Fibroblast of skin of left biceps (primary cell): ENCODE measurements around the gene ZNF268.

Source experiments
- DNase-seq, 2 experiments: peaks; one replicate each; pipeline ENCODE4 v3.0.0-alpha.2; 2013; ENCODE audit warnings: low read depth in 2 of 2

Gene ZNF268

DNA sequence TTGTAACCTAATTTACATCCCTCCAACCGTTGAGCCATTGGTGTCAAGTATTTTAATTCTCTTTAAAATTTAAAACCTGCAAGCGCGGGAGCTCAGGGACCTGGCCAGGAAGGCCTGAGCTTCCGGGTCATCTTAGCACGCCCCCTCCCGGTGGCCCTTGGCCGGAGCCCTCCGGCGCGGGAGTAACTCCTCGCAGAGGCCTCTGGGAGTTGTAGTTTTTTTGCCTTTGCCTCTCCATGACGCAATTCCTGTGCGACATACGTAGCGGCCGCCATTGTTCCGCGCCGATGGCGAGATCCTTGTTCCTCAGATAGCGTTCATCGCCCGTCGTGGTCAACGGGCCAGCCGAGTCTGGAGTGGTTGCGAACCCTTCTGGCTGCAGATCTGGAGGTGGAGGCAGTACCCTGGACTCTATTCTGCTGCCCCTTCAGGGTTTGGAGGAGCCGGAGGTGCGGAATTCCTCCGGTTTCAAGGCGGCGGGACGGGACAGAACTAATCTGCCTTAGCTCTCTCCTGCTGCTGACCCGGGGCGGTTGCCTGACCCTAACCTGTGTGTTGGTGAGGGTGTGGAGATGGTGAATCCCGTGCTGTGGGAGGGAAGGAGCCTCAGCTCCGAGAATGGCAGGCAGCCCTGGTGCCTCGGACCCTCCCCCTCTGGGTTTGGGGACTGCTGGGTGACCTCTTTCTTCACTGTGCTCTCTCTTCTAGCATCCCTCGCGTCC, at the start of gene ZNF268:
ZNF268 (plus strand) TSS at position 258 of the 722 bp plus-strand sequence. CDS start 503 bp downstream, outside the sequence.
- DNase-seq, result peak; percentile 74 to 79

DNA sequence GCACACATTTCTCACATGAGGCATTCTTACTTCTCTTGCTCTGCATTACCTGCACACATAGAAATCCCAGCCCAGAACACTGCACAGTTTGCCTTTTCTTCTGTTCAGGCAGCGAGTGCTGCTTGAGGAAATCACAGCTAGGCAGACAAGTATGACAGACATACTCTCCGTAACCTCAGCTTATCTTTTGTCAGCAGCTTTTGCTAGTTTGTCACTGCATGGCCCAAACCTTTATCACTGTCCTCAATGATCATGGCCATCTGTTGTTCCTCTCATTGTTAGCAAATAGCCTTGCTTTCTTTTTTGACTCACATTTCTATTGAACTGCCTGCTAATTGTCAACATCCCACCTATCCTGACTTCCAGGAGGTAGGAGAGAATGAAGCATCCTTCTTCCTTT, 45.5 kb upstream of the ZNF268 start:
- DNase-seq, result no peak

DNA sequence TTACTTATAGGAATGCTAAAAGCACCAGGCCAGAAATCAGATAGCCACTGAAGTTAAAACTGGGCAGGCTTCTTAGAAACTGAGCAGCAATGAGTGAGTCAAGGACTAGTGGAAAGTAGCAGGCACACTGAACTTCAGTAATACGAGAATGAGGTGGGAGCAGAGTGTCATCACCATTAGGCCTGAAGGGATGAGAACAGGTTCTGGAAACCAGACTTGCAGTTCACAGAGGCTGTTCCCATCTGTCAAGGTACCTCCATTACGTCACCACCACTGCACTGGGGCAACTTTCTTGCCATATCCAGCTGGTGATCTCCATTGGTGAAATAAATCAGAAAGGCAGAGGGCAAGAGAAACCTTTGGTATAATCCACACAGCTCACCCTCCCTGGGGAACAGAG, 35.3 kb upstream of the ZNF268 start:
- no peak for DNase-seq

DNA sequence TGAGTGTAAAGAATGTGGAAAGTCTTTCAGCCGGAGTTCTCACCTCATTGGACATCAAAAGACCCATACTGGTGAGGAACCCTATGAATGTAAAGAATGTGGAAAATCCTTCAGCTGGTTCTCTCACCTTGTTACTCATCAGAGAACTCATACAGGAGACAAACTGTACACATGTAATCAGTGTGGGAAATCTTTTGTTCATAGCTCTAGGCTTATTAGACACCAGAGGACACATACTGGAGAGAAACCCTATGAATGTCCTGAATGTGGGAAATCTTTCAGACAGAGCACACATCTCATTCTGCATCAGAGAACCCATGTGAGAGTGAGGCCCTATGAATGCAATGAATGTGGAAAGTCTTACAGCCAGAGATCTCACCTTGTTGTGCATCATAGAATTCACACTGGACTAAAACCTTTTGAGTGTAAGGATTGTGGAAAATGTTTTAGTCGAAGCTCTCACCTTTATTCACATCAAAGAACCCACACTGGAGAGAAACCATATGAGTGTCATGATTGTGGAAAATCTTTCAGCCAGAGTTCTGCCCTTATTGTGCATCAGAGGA, 25.1 kb upstream of the ZNF268 start:
- DNase-seq, result no peak

DNA sequence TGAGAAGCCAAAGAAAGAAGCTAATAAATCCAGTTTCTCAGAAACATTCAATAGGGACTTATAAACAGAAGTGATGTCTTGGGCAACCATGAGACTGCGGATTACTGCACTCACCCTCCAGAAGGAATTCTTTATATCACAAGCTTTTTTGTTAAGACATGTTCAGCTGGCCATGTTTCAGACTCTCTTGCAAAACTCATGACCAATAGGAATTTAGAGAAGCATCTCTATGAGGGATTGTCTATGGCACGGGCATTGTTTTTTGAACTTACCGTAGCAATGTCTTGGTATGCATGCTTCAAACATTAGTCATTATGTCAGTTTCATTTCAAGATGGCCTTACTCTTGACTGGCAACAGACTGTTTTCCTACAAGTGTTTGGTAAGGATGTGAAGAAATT, 15.5 kb upstream of the ZNF268 start:
- DNase-seq, result no peak

DNA sequence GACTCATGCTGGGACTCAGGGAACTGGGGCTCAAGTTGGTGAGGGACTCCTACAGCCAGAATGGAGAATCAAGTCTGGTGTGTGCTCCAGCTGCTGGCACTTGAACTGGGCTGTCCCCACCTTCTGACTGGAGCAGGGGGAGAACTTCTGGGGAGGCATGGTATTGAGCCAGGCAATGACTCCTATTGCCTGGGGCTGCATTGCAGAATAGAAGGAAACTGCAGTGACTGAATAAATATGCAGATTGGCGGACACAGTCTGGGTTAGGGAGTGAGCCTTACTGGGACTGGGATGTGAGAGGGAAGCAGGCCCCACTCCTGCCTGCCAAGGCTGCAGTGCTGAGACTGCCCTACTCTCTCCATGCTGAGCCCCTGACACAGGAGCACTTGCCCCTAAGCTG, 8.8 kb upstream of the ZNF268 start:
- no peak for DNase-seq

DNA sequence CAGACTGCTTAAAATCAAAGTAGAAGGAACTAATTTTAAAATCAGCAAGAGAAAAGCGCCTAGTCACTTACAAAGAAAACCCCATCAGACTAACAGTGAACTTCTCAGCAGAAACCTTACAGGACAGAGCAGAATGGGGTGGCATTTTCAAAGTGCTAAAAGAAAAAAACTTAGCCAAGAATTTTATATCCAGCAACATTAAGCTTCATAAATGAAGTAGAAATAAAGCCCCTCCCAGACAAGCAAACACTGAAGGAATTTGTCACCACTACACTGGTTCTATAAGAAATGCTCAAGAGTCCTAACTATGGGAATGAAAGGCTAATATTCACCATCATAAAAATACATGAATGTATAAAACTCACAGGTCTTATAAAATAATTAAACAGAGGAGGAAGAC, 6.4 kb upstream of the ZNF268 start:
- DNase-seq, result no peak

DNA sequence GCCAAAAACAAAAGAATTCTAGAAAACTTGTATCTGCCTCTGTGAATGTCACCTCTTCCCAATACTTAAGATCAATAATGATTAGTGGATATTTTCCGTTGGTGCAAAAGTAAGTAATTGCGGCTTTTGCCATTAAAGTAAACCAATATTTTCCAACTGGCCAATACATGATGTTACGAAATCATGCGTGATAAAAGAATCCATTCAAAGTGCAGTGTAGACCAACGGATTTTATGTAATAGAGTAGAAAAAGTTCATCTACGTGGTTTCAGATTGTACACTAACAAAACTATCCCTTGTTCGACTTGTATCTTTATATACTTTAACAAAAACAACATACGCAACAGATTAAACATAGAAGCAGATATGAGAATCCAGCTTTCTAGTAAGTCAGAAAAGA, 626 bp upstream of the ZNF268 start:
- DNase-seq, result no peak

DNA sequence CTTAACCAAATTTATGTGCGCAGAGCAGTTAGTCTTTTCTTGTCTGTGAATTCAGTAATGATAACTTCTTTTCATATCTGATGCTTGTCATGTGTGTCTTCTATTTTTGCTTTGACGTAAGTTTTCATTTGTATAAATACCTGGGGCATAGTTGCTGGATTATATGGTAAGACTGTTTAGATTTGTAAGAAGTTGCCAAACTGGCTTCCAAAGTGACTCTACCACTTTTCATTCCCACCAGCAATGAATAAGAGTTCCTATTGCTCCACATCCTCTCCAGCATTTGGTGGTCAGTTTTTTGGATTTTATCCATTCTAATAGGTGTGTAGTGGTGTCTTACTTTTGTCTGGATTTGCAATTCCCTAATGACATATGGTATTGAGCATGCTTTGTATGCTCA, 8.9 kb downstream of the ZNF268 start:
- DNase-seq, result no peak

DNA sequence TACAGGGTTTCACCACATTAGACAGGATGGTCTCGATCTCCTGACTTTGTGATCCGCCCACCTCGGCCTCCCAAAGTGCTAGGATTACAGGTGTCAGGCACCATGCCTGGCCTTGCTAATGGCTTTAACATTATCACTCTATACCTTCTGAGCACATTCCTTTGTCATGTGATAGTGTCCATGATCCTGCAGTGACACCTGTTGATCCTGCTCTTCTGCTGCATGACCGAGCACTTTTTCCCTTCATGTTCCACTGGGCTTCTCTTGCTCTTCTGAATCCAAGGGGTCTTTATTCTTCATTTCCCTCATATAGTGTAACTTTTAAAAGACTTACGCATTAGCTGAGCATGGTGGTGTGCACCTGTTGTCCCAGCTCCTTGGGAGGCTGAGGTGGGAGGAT, 11.6 kb downstream of the ZNF268 start:
- no peak for DNase-seq

DNA sequence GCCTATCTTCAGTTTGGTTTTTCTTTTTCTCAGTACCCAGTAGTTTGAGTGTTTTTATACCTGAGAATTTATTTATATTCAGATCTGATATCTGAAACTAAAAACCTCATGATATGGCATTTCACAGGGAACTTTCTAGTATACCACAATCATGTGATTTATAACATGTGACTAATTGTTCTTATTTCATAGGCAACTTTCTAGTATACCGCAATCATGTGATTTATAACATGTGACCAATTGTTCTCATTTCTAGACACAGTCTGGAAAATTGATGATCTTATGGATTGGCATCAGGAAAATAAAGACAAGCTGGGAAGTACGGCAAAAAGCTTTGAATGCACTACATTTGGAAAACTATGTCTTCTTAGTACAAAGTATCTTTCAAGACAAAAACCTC, 20.6 kb downstream of the ZNF268 start:
- no peak for DNase-seq

DNA sequence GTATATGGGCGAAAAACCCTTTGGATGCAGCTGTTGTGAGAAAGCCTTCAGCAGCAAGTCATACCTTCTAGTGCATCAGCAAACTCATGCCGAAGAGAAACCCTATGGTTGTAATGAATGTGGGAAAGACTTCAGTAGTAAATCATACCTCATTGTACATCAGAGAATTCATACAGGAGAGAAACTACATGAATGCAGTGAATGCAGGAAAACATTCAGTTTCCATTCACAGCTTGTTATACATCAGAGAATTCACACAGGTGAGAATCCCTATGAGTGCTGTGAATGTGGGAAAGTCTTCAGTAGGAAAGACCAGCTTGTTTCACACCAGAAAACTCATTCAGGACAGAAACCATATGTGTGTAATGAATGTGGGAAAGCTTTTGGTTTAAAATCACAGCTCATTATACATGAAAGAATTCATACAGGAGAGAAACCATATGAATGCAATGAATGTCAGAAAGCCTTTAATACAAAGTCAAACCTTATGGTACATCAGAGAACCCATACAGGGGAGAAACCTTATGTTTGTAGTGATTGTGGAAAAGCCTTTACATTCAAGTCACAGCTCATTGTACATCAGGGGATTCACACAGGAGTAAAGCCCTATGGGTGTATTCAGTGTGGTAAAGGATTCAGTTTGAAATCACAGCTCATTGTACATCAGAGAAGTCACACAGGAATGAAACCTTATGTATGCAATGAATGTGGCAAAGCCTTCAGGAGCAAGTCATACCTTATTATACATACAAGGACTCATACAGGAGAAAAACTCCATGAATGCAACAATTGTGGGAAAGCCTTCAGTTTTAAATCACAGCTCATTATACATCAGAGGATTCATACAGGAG, 21.4 kb downstream of the ZNF268 start:
- DNase-seq, result no peak

DNA sequence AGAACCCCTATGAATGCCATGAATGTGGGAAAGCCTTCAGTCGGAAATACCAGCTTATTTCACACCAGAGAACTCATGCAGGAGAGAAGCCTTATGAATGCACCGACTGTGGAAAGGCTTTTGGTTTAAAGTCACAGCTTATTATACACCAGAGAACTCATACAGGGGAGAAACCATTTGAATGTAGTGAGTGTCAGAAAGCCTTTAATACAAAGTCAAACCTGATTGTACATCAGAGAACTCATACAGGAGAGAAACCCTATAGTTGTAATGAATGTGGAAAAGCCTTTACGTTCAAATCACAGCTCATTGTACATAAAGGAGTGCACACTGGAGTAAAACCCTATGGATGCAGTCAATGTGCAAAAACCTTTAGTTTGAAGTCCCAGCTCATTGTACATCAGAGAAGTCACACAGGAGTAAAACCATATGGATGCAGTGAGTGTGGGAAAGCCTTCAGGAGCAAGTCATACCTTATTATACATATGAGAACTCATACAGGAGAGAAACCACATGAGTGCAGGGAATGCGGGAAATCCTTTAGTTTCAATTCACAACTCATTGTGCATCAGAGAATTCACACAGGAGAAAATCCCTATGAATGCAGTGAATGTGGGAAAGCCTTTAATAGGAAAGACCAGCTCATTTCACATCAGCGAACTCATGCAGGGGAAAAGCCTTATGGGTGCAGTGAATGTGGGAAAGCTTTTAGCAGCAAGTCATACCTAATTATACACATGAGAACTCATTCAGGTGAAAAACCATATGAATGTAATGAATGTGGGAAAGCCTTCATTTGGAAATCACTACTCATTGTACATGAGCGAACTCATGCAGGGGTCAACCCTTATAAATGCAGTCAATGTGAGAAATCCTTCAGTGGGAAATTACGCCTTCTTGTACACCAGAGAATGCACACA, 22.3 kb downstream of the ZNF268 start:
- DNase-seq, result no peak

DNA sequence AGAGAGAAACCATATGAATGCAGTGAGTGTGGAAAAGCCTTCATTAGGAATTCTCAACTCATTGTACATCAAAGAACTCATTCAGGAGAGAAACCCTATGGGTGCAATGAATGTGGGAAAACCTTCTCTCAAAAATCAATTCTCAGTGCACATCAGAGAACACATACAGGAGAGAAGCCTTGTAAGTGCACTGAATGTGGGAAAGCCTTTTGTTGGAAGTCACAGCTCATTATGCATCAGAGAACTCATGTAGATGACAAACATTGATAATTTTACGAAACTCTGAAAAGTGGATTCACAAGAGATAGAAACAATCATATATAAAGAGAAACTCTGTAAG, 22.9 kb downstream of the ZNF268 start:
- DNase-seq, result no peak

DNA sequence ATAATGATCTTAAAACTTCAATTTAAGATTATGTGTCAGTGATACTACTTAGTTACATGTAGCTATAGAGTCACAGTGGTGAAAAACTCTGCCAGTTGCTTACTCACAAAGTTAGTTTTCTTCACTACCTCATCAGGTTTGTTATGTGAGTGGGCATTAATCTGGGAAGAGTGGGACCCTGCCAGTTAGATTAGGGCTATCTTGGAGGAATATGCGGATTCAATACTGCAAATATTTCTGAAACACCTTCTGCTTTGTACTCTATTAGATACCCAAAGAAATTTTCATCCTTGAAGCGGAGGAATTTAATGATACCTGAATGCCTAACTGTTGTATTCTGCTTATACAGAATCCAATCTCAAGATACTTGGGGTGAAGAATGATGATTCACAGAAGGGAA, 25.1 kb downstream of the ZNF268 start:
- no peak for DNase-seq

DNA sequence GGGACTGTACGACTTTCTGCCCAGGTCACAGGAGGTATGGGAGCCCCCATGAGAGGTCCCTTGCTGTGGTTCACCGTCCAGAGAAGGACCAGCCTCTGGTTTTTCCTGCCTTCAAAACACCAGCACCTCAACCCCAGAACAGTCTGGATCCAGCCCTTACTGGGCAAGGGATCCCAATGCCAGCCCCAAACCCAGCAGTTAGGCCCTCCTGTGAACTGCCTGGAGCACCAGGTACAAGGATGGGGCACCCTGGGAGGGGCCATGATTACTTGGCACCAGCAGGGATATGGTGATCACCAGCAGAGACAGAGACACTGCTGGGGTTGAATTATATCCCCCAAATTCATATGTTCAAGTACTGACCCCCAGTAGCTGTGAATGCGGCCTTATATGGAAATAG, 34.4 kb downstream of the ZNF268 start:
- no peak for DNase-seq

DNA sequence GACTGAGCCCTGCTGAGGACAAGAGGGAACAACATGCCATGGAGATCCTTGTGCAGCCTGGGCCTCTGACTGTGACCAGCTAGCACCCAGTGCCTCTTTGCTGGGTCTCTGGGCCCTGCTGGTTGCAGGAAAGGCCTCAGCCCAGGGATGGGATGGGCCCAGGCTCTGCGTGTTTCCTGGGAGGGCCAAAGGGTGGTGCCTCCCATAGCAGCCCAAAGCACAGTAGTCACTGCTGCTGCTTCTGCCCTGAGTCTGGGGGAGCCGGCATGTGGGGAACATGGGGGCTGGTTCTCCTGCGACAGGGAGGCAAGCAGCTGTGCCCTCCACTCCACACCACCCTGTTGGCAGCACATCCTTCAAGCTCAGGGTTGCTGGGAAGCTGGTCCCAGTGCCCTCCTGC, 35.9 kb downstream of the ZNF268 start:
- DNase-seq, result no peak

DNA sequence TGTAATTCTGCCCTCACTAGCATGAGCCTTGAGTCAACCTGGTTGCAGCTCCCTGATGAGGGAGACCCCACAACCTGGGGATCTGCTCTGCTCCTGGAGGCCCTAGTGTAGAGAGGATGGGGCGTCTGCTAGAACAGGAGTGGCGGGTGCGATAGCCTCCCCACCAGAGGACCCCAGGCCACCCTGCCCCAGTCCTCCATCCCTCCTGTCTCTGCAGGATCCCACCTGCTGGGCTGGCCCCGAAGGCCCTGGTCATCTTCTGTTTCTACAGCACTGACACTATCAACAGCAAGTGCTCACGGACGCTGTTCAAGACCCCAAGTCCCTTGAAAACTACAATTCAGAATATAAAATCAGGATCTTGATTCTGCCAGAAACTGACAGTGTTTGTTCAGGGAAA, 39.2 kb downstream of the ZNF268 start:
- no peak for DNase-seq

DNA sequence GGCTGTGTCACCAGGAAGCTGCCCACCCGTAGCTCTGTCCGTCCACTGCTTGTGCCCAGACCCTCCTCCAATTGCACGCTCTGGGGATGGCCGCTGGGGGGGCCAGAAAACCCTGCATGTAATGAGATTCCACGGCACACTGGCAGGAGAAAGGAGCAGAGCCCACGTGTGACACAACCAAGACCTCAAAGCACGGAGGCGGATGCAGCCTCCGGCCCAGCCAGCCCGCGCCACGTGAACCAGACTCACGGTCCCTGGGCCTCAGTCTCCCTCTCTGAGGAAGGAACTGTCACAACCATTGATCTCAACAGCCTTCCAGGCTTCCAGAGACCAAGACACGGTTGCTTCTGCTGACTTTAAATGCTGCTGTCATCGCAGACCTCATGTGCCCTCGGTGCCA, 39.9 kb downstream of the ZNF268 start:
- DNase-seq, result no peak

DNA sequence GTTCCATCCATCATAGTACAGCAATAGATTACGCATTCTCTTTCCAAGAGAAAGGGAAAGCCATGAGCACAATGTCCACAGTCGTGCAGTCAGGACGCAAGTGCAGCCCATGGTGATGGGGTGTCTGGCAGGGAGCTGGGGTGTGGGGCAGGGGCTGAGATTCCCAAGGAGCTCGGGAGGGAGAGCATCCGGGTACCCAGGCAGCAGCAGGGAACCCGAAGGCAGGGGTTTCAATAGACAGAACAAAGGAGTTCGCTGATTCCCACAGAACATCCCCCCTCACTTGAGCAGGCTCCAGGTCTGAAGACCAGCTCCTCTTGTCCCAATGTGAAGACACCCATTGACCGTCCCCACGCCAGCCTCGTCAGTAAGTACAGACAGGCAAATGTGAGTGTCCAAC, 40.9 kb downstream of the ZNF268 start:
- no peak for DNase-seq

DNA sequence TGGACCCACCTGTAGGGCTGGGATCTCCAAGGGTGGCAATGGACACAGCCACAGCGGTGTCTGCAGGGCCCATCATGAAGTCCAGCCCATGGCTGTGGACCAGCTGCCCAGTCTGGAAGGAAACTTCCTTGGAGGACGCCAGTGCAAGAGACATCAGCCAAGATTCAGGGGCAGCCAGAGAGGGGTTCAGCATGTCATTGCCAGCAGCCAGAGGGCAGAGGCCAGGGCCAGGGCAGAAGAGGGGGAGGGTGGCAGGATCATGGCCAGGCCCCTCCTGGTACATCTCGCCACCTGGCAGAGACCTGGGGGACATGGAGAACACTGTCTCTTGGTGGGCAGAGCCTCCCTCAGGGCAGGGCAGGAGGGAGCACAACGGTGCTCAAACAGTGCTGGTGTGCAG, 44.2 kb downstream of the ZNF268 start:
- no peak for DNase-seq

DNA sequence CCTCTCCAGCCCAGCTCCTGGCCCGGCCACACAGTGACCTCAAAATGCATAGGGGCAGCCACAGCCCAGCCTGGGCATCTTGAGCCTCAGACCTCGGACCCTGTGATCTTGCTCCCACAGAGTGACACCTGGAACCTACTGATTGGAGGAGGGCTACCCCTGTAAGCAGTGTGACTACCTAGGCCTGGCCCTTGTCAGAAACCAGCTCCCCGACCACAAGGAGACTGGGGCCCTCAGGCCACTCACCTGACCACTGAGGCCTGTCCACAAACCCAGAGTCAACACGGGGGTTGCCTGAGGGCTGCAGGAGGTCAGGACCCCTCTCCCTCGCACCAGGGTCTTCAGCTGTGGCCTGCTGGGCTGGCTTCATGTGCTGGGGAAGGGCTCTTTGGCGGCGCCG, 45.4 kb downstream of the ZNF268 start:
- no peak for DNase-seq
